Liver (tissue), 3 donors: ENCODE results near the gene BEST4.

Experiments used
- ATF3 ChIP-seq: IDR thresholded peaks from 2 replicates; pipeline ENCODE4 v1.6.1; 2016; ENCODE audit warnings: antibody characterized with exemption
- GABPA ChIP-seq, 2 donors: IDR thresholded peaks in 1 of 2; conservative IDR thresholded peaks in 1 of 2; 2 replicates each; pipeline ENCODE4 v1.6.1; 2016; ENCODE audit warnings: antibody characterized with exemption in 2 of 2, mild to moderate bottlenecking in 1 of 2, moderate library complexity in 1 of 2
- HNF4A ChIP-seq, 2 donors: conservative IDR thresholded peaks; 2 replicates each; pipeline ENCODE4 v1.6.1; 2016; ENCODE audit warnings: antibody characterized with exemption in 2 of 2, mild to moderate bottlenecking in 2 of 2
- JUND ChIP-seq, 2 donors: IDR thresholded peaks; 2 replicates each; pipeline ENCODE4 v1.6.1; 2016; ENCODE audit warnings: antibody characterized with exemption in 2 of 2
- MAX ChIP-seq: IDR thresholded peaks from 2 replicates; pipeline ENCODE4 v1.6.1; 2016; ENCODE audit warnings: antibody characterized with exemption
- RAD21 ChIP-seq, 2 donors: IDR thresholded peaks; 2 replicates each; pipeline ENCODE4 v1.6.1; 2016; ENCODE audit warnings: antibody characterized with exemption in 2 of 2, mild to moderate bottlenecking in 2 of 2
- REST ChIP-seq: IDR thresholded peaks from 2 replicates; pipeline ENCODE4 v1.6.1; 2016; ENCODE audit warnings: antibody characterized with exemption, mild to moderate bottlenecking
- SP1 ChIP-seq: IDR thresholded peaks from 2 replicates; pipeline ENCODE4 v1.6.1; 2018; ENCODE audit warnings: antibody characterized with exemption, mild to moderate bottlenecking
- TAF1 ChIP-seq: conservative IDR thresholded peaks from 2 replicates; pipeline ENCODE4 v1.6.1; 2016; ENCODE audit warnings: antibody characterized with exemption, mild to moderate bottlenecking
- TF ChIP-seq, protein P1 (sequence below): fragments of 150-350 bp; IDR thresholded peaks from 2 replicates; pipeline ENCODE4 v1.5.1; 2017; ENCODE audit warnings: improper control_type of control experiment, low read depth, low read length; ENCODE audit not compliant: missing input control
- donor health status: healthy.
- donor health status: healthy.

- TF ChIP-seq RAD21 (IDR thresholded peaks at IDR 0.05): no peak
- TF ChIP-seq TAF1: no peak
- TF ChIP-seq, protein P1, sequence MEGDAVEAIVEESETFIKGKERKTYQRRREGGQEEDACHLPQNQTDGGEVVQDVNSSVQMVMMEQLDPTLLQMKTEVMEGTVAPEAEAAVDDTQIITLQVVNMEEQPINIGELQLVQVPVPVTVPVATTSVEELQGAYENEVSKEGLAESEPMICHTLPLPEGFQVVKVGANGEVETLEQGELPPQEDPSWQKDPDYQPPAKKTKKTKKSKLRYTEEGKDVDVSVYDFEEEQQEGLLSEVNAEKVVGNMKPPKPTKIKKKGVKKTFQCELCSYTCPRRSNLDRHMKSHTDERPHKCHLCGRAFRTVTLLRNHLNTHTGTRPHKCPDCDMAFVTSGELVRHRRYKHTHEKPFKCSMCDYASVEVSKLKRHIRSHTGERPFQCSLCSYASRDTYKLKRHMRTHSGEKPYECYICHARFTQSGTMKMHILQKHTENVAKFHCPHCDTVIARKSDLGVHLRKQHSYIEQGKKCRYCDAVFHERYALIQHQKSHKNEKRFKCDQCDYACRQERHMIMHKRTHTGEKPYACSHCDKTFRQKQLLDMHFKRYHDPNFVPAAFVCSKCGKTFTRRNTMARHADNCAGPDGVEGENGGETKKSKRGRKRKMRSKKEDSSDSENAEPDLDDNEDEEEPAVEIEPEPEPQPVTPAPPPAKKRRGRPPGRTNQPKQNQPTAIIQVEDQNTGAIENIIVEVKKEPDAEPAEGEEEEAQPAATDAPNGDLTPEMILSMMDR: no peak
- TF ChIP-seq MAX: no peak
- no peak for TF ChIP-seq SP1
- TF ChIP-seq ATF3: no peak
- no peak for TF ChIP-seq GABPA (IDR thresholded peaks at IDR 0.05 in 1 of 2, conservative IDR thresholded peaks at IDR 0.05 in 1 of 2)
- no peak for TF ChIP-seq REST
- TF ChIP-seq JUND (IDR thresholded peaks at IDR 0.05): no peak
- no peak for TF ChIP-seq HNF4A (conservative IDR thresholded peaks at IDR 0.05)
Observed at GRCh38 chr1:44828841-44829440, 41.0 kb upstream of the BEST4 start.
